Hepatocyte (in vitro differentiated cells): ENCODE measurements around the gene CKAP2L. TPM values are rescaled to one million over a fixed set of nuclear protein-coding genes. Genes with fewer than 3 reads are reported as not detected.

Experiments
- DNase-seq: peaks from one replicate; pipeline ENCODE4 v3.0.0-alpha.2; 2016; ENCODE audit warnings: low spot score
- H2AFZ ChIP-seq: fragments of 200-600 bp; sonication (generic); 2 replicates; pipeline ENCODE4 v1.6.0; 2016; ENCODE audit warnings: antibody characterized with exemption, mild to moderate bottlenecking
- H3K27ac ChIP-seq: fragments of 200-600 bp; sonication (generic); 2 replicates; pipeline ENCODE4 v1.5.1; 2016; ENCODE audit warnings: mild to moderate bottlenecking
- H3K27me3 ChIP-seq: fragments of 200-600 bp; sonication (generic); 2 replicates; pipeline ENCODE4 v1.6.1; 2016
- H3K36me3 ChIP-seq: fragments of 200-600 bp; sonication (generic); replicated peaks from 2 replicates; pipeline ENCODE4 v1.5.1; 2016; ENCODE audit warnings: low read depth; ENCODE audit not compliant: insufficient read depth
- H3K4me1 ChIP-seq: fragments of 200-600 bp; sonication (generic); 2 replicates; pipeline ENCODE4 v1.5.1; 2016; ENCODE audit warnings: mild to moderate bottlenecking, moderate library complexity; ENCODE audit not compliant: insufficient read depth
- H3K4me2 ChIP-seq: fragments of 200-600 bp; sonication (generic); 2 replicates; pipeline ENCODE4 v1.6.0; 2016
- H3K4me3 ChIP-seq: fragments of 200-600 bp; sonication (generic); 2 replicates; pipeline ENCODE4 v1.5.1; 2016; ENCODE audit warnings: mild to moderate bottlenecking
- H3K79me2 ChIP-seq: fragments of 200-600 bp; sonication (generic); 2 replicates; pipeline ENCODE4 v1.6.0; 2017; ENCODE audit warnings: mild to moderate bottlenecking
- H3K9me2 ChIP-seq: fragments of 200-600 bp; sonication (generic); replicated peaks from 2 replicates; pipeline ENCODE4 v1.6.0; 2017; ENCODE audit warnings: mild to moderate bottlenecking; ENCODE audit not compliant: insufficient read depth
- H3K9me3 ChIP-seq: fragments of 200-600 bp; sonication (generic); 2 replicates; pipeline ENCODE4 v1.5.1; 2016; ENCODE audit warnings: low read depth, mild to moderate bottlenecking
- H4K20me1 ChIP-seq: fragments of 200-600 bp; sonication (generic); 2 replicates; pipeline ENCODE4 v1.6.0; 2016; ENCODE audit warnings: mild to moderate bottlenecking; ENCODE audit not compliant: insufficient read depth, poor library complexity, severe bottlenecking
- EZH2 ChIP-seq: fragments of 200-600 bp; sonication (generic); IDR thresholded peaks from 2 replicates; pipeline ENCODE4 v1.6.1; 2016; ENCODE audit warnings: antibody characterized with exemption, mild to moderate bottlenecking, borderline replicate concordance
- EZH2phosphoT487 ChIP-seq: fragments of 200-600 bp; sonication (generic); IDR thresholded peaks from one replicate; pipeline ENCODE4 v1.6.1; 2018; ENCODE audit warnings: antibody characterized with exemption, mild to moderate bottlenecking, low read depth, moderate library complexity; ENCODE audit not compliant: unreplicated experiment, severe bottlenecking
- WGBS: methylation state at CpG from one replicate; pipeline ENCODE4 v1.1.6; 2016; ENCODE audit warnings: low lambda C conversion rate; ENCODE audit errors: missing lambda C conversion rate; 5-methylcytosine and 5-hydroxymethylcytosine counted together
- polyA plus RNA-seq: library from polyadenylated mRNA; unstranded; fragments of >200 nt; fragmentation: Nextera tagmentation; extraction: Ambion mirVana; gene quantifications from 2 replicates; pipeline ENCODE4 v1.2.1, GENCODE V29; 2016
- total RNA-seq: library from RNA; depleted of rRNA; stranded (reverse); fragments of >200 nt; gene quantifications from 2 replicates; pipeline ENCODE4 v1.2.3, GENCODE V29; 2014
- TF ChIP-seq, protein P1 (sequence below): fragments of 200-600 bp; sonication (generic); IDR thresholded peaks from 2 replicates; pipeline ENCODE4 v1.5.1; 2016; ENCODE audit warnings: antibody characterized with exemption, mild to moderate bottlenecking; ENCODE audit not compliant: poor library complexity

The CKAP2L gene, protein sequence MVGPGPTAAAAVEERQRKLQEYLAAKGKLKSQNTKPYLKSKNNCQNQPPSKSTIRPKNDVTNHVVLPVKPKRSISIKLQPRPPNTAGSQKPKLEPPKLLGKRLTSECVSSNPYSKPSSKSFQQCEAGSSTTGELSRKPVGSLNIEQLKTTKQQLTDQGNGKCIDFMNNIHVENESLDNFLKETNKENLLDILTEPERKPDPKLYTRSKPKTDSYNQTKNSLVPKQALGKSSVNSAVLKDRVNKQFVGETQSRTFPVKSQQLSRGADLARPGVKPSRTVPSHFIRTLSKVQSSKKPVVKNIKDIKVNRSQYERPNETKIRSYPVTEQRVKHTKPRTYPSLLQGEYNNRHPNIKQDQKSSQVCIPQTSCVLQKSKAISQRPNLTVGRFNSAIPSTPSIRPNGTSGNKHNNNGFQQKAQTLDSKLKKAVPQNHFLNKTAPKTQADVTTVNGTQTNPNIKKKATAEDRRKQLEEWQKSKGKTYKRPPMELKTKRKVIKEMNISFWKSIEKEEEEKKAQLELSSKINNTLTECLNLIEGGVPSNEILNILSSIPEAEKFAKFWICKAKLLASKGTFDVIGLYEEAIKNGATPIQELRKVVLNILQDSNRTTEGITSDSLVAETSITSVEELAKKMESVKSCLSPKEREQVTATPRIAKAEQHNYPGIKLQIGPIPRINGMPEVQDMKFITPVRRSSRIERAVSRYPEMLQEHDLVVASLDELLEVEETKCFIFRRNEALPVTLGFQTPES
- 4.3 and 8.1 TPM in 2 replicates for total RNA-seq
- 5.0 and 7.2 TPM in 2 replicates for polyA plus RNA-seq

DNA sequence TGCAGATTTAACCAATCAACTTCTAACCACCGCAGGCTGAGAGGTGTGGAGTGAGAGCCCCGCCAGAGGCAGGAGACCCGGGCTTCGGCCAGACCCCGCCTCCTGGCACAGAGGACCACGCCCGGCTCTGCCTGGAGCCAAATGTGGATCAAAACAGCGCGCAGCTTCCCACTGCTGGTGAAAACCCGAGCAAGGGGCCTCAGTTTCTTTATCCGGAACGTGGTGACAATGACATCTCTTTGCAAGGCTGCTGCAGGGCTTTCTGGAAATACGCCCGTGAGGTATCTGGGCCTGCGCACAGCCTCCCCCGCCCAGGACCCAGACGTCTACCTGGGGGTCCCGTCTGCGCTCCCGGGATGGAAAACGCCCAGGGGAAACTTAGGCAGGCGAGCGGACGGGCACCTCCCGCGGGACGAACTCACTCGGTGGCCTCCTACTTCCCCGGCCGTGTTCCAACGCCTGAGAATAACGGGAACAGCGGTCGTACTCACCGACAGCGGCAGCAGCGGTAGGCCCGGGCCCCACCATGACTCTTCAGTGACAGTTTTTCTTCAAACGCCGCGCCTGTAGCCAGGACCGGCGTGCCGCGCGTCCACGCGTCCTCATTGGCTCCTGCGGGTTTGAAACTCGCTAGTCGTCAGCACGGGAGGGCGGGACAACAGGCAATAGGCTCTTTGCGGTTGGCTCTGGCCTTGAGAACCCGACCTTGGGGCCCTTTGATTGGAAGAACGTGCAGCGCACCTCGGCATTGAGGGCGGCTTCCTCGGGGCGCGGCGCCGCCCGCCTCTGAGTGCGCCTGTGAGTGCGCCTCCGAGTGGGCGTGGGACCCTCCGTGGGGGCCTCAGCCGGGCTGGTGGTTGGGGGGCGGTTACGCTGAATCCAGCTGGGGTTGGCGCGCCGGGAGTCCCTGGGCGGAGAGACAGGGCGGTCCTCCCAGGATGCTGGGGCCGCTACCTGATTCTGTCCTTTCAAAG, at the start of gene CKAP2L:
Gene CKAP2L, minus strand, starts transcription at position 539 of the 974 bp plus-strand sequence. Its CDS starts 11 bp downstream, at position 528.
- peak; percentile 98 for DNase-seq
- Histone ChIP-seq H2AFZ (peak within 1 kb of the TSS; percentile 62), H3K9me3 (no peaks in the 10 kb centered on the region), H3K4me2 (peak within 1 kb of the TSS; percentile 90), H3K27ac (peak within 1 kb of the TSS; percentile 22), H3K36me3 (no peaks in the 10 kb centered on the region), H4K20me1 (no peaks in the 10 kb centered on the region), H3K9me2 (no peaks in the 10 kb centered on the region), H3K27me3 (no peaks in the 10 kb centered on the region), H3K4me1 (no peaks in the 10 kb centered on the region), H3K4me3 (peak within 1 kb of the TSS; percentile 71), H3K79me2 (peaks cover 17% of the 10 kb centered on the region)
- no peak for TF ChIP-seq EZH2phosphoT487
- TF ChIP-seq, protein P1, sequence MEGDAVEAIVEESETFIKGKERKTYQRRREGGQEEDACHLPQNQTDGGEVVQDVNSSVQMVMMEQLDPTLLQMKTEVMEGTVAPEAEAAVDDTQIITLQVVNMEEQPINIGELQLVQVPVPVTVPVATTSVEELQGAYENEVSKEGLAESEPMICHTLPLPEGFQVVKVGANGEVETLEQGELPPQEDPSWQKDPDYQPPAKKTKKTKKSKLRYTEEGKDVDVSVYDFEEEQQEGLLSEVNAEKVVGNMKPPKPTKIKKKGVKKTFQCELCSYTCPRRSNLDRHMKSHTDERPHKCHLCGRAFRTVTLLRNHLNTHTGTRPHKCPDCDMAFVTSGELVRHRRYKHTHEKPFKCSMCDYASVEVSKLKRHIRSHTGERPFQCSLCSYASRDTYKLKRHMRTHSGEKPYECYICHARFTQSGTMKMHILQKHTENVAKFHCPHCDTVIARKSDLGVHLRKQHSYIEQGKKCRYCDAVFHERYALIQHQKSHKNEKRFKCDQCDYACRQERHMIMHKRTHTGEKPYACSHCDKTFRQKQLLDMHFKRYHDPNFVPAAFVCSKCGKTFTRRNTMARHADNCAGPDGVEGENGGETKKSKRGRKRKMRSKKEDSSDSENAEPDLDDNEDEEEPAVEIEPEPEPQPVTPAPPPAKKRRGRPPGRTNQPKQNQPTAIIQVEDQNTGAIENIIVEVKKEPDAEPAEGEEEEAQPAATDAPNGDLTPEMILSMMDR: no peak
- TF ChIP-seq EZH2: no peak
- WGBS: under 1% methylated on average over 79 of the region's 79 CpGs

DNA sequence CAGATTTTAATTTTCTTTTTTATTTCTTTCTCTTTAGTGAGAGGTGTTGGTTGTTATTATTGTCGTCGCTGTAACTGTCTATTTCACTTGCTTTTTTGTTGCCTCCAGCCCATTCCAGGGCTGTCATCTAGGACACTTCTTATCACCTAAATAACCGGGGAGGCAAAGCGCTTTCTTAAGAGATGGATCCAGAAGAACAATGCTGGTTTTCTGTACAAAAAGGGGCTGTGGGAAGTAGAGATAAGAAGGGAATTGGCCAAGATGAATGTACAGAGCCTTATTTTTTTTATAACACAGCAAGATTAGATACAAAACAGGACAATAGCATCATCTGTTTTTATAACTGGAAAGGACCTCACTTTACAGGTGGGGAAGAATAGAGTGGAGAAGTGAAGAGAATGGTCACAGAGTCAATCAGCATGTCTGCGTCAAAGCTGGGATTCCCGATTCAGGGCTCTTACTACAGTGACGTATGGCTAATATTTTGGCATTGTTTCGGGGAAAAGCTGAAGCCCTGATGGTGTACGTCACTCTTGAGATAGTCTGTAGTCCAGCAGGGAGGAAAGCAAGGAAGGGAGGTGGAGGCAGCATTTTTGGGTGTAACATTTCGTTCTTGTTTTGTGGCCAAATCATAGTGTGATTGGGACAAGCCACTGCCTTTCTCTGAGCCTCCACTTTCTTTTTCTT, 49.0 kb upstream of the CKAP2L start:
- WGBS: 74% methylated on average over 10 of the region's 10 CpGs
- no peaks in the 10 kb centered on the region for H4K20me1 ChIP-seq
- peaks cover 3% of the 10 kb centered on the region for H3K4me1 ChIP-seq
- no peaks in the 10 kb centered on the region for H3K27me3 ChIP-seq
- no peaks in the 10 kb centered on the region for H3K79me2 ChIP-seq
- H2AFZ ChIP-seq: no peak overlapping the region
- no peak overlapping the region for H3K4me2 ChIP-seq
- H3K36me3 ChIP-seq: no peaks in the 10 kb centered on the region
- no peak for DNase-seq
- TF ChIP-seq EZH2 (no peak), EZH2phosphoT487 (no peak)
- TF ChIP-seq, protein P1: no peak
- no peak overlapping the region for H3K4me3 ChIP-seq
- H3K9me2 ChIP-seq: no peaks in the 10 kb centered on the region
- H3K27ac ChIP-seq: peak overlapping the region; percentile 40
- H3K9me3 ChIP-seq: no peaks in the 10 kb centered on the region
